Endothelial cell of hepatic sinusoid (primary cell): ENCODE results near the gene ARFGAP1.

ENCODE experiments used
- in situ Hi-C: cut with HindIII; loops from 2 replicates; pipeline ENCODE4 v1.10.0; 2017; ENCODE audit warnings: low sequenced_read_pairs

ARFGAP1 gene

DNA sequence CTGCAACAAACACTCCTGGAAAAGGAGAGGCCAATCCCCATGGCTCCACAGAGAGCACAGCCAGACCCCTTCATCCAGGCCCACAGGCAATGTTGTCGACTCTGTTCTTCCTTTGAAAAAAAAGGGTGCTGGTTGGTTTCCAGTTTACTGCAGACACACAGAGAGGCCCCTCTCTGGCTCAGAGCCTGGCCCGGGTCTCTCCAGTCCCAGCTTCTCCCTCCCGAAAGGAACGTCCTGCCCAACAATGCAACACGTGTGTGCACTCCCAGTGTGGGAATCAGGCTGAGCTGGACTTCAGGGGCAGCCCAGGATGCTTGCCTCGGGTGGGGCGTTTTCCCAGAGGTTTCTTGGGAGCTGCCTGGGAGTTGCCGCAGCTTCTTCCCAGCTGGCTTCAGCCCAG is 13.8 kb upstream of the ARFGAP1 start:
- in situ Hi-C loops: loop anchor here (5.0 kb wide), 1 partner anchor 39 kb away; no protein-coding TSS in a partner anchor

DNA sequence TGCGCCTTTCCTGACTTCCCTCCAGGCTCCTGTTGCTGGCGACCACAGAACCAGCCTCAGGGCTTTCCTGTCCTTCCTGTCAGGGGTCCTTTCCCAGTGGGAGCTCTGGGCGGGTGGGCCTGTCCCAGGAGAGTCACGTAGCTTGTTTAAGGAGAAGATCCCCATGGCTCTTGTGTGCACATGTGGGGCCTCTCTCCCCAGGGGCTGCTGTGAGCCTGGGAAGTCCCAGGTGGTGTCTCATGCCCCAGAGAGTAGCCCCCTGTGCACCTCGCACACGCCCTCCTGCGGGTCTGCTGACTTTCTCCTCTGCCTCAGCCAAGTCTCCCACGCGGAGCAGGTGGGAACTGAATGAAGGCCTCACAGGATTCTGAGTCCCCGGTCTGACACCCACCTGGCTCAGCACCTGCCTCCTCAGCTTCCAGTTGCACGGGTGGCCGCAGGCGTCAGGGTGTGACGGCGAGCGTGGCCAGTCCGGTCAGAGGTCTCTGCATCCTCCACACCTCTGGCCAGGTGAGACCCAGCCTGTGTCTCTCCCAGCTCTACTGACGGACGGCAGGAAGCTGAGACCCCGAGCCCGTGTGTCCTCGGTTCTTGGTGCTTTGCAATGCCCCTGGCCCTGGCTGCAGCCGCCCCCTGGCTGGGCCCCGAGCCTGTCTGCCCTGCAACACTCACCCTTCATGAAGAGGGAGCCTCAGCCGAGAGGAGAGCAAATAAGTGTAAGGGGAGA is 12.7 kb upstream of the ARFGAP1 start:
- in situ Hi-C loops: loop anchor here (5.0 to 10.0 kb wide), 2 partner anchors 37 to 55 kb away; no protein-coding TSS in a partner anchor

DNA sequence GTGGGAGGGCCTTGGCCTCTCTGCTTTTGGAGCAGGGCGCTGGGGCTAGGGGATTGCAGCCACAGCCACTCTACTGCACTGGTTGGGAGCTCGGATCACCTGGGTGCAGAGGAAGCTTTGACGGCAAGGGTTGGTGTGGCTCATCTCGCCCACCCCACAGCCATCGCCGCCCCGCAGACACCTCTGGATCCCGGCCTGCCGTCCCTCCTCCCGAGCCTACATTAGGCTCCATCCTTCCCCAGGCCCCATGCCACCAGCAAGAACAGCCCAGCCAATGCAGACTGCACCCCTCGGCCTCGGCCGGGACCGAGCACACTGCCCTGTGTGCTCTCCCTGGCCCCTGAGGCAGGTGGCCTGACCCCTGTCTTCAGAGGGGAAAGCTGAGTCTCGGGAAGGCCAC is 12.1 kb upstream of the ARFGAP1 start:
- in situ Hi-C loops: loop anchor here (10.0 kb wide), 1 partner anchor 56 kb away; no protein-coding TSS in a partner anchor

DNA sequence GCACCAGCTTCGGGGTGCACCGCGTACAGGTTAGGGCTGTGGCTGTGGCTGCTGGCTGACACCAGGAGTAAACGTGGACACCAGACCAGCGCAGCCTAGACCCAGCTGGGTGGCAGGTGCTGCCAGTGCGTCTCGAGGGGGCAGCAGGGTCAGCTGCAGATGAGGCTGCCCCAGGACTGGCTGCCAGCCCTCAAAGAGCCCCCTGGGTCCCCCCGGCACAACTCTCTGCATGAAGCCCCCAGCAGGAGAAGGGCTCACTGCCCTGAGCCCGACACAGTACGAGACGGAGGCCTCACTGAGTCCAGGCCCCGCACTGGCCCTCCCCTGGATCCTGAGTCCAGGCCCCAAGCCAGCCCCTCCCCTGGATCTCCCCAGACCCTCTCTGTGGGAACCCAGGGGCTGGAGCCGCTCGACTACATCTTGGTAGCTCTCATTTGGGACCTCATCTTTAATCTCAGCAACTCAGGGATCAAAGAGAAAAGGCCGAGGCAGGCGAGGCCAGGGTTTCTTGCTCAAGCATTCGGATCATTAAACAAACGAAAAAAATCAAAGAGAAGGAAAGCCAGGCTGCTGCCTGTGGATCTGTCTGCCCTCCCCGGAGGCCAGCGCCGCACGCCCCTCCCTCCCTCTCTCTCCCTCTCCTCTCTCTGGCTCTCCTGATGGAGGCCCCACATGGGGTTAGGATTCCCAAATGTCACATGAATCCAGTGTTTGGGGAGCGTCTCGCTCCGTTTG is 11.4 kb upstream of the ARFGAP1 start:
- in situ Hi-C loops: loop anchor here (10.0 kb wide), 1 partner anchor 56 kb away; no protein-coding TSS in a partner anchor

DNA sequence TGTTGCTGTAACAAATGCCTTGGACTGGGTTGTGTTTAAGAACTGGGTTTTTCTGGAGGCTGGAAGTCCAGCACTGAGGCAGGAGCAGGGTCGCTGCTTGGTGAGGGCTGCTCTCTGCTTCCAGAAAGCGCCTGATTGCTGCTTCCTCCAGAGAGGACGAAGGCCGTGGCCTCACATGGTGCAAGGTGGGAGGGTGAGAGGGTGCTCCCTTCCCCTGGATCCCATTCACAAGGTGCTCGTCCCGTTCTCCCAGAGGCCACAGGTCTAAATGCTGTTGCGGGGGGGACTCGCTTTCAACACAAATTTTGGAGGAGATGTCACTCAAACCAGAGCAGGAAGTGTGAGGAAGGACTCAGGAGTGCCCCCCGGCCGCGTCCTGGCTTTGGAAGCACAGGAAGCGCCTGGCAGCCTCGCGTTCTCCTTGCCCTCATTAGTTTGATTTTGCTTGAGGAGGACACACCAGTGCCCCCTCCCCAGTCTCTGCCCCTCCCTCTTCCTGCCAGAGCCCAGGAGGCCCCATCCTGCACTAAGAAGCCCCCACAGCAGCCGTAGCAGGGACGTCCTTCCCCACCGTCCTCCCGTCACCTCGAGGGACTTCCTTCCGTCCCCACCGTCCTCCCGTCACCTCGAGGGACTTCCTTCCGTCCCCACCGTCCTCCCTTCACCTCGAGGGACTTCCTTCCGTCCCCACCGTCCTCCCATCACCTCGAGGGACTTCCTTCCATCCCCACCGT is 10.7 kb upstream of the ARFGAP1 start:
- in situ Hi-C loops: loop anchor here (10.0 kb wide), 1 partner anchor 57 kb away; no protein-coding TSS in a partner anchor

DNA sequence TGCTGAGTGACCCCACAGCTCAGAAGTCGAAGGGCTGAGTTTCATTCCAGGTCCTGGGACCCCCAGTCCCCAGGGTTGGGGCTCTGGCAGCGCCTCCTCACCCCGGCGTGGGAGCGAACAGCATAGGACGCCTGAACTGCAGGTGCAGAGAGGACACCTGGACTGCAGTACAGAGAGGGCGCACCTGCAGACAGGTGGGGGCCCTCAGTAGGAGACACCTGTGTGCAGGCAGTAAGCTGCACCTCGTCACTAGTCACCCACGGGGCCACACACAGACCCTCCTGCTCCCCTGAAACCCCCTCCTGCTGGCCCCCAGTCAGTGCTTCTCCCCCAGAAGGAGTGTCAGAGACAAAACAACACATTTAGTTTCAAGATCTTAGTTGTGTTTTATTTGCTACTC is 9.8 kb upstream of the ARFGAP1 start:
- in situ Hi-C loops: loop anchor here (10.0 kb wide), 1 partner anchor 58 kb away; no protein-coding TSS in a partner anchor

DNA sequence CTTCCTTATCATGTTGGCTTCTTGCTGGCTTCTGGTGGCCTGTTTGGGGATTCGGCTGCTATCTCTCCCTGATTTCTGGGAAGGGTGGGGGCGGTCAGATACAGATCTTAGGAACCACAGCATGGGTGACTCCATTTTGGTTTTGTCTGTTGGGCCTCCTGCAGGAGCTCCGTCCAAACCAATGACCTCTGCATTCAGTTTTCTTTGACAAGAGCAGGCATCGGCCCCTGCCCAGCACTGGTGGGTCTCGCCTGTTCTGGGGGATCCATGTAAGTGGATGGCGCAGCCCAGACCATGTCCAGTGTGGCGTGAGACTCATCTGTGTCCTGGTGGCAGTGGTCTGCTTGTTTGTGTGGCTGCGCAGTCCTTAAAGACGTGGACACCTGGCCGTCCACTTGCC is 8.6 kb upstream of the ARFGAP1 start:
- in situ Hi-C loops: loop anchor here (10.0 kb wide), 1 partner anchor 59 kb away; no protein-coding TSS in a partner anchor

DNA sequence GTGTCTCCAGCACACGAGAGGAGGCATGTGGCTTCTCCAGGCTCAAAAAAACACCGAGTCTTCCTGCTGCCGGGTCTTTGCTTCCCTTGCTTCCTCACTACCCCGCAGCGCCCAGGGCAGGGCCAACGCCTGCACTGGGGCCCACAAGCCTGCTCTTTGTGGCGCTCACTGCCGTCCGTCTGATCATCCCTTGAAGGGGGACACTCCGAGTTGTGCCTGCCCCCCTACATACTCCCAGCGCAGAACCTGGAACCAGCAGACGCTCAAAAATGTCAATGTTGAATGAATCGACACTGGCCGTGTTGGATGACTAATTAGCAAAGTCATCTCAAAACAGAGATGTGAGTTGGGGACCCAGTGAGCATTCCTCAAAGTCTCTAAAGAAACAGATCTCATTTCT is 8.1 kb upstream of the ARFGAP1 start:
- in situ Hi-C loops: loop anchor here (10.0 kb wide), 1 partner anchor 60 kb away; no protein-coding TSS in a partner anchor

DNA sequence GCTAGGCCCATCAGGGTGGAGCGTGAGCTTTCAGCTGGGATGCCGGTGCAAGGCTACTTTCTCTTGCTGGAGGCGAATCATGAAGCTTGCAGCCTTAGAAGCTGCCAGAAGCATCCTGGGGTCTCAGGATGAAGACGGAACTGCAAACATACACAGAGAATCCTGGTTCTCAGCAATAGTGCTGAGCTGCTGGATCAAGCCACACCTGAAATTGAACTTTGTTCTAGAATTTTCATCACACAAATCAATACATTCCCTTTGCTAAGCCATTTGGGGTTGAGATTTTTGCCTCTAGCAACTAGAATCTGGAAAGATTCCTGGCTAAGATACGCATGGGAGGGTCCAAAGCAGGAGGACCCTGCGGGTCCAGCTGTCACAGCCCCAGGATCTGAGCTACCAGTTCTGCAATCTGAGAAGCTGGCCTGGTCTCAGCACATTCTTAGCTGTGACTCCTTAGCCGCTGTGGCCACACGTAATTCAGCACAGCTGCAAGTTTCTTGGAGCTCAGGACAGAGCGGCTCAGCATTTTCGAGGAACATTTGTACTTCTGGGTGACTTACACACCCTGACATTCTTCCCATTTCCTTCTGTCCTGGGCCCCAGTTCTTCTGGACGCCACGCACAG is 6.6 kb upstream of the ARFGAP1 start:
- in situ Hi-C loops: loop anchor here (10.0 kb wide), 1 partner anchor 61 kb away; no protein-coding TSS in a partner anchor

DNA sequence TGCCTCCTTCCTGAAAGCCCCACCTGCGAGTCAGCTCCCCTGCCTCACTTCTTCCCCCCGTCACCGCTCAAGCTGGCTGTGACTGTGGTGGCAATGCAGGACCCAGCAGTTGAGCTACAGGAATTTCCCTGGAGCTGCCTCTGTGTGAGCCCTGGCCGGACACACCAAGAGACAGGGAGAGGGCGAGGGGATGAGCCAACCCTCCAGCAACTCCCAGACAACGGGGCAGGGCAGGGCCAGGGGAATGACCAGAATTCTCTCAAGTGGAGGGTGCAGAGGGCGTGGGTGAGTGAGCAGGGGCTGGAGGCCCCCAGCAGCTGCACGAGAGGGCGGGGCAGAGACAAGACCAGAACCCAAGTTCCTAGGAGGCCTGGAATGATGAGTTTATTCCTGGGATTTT is 4.9 kb upstream of the ARFGAP1 start:
- in situ Hi-C loops: loop anchor here (10.0 kb wide), 1 partner anchor 63 kb away; no protein-coding TSS in a partner anchor

DNA sequence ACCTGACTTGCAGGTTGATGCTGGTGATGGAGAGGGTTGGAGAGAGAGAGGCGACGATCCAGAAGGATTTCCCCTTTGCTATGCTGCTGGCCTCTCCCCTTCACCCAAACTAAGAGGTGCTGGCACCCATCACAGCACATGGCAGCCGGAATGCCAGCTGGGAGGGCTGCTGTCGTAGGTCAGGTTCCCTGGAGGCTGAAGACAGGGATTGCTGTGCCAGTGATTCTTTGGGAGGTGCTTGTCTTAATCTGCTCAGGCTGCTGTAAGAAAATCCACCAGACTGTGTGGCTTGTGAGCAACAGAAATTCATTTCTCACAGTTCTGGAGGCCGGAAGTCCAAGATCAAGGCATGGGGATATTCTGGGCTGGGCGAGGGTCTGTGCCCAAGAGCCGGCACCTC is 4.4 kb upstream of the ARFGAP1 start:
- in situ Hi-C loops: loop anchor here (10.0 kb wide), 1 partner anchor 63 kb away; no protein-coding TSS in a partner anchor

DNA sequence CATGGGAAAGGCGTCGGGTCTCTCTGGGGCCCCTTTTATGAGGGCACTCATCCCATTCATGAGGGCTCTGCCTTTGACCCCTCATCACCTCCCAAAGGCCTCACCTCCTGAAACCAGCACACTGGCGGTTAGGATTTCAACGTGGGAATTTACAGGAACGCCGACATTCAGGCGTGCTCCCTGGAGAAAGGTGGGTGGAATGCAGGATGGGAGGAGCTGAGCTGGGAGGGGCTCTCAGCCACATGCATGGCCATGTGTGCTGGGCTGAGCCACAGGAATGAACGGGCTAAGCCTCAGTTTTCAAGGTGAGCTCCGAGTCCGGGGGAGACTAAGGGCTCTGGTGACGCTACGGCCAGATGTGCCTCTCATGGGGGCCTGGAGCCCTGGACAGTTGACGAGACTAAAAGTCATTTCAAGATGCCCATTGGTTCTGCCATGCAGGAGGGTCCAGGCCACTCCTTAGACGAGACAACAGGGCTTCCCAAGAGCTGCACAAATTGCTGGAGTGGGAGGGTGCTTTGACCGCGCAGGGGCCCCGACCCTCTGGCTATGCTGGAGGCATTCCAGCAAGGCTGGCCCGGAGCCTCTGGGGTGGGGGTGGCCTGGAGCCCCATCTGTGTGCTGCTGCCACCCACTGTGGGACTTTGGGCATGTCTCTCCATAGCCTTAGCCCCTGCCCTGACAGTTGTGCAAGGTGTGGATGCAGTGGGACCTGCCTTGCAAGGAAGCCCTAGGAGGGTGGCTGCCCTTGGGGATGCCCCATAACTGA is 3.8 kb upstream of the ARFGAP1 start:
- in situ Hi-C loops: loop anchor here (10.0 kb wide), 1 partner anchor 64 kb away; no protein-coding TSS in a partner anchor

DNA sequence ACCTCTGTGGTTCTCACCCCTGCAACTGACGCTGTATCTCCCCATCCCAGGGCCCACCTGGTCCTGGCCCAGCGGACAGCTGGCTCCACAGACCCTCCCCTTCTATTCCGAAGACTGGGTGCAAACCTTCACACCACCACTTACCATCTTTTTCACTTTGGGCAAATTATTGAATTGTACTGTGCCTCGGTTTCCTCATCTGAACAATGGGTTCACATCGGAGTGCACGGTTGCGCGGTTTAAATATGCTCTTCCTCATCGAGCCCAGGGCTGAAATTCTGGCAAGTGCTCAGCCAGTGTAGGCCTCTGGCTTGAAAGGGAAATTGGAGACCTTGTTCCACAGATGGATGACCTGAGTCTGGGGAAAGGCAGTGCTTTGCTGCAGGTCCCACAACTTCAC is 2.9 kb upstream of the ARFGAP1 start:
- in situ Hi-C loops: loop anchor here (10.0 kb wide), 1 partner anchor 65 kb away; no protein-coding TSS in a partner anchor

DNA sequence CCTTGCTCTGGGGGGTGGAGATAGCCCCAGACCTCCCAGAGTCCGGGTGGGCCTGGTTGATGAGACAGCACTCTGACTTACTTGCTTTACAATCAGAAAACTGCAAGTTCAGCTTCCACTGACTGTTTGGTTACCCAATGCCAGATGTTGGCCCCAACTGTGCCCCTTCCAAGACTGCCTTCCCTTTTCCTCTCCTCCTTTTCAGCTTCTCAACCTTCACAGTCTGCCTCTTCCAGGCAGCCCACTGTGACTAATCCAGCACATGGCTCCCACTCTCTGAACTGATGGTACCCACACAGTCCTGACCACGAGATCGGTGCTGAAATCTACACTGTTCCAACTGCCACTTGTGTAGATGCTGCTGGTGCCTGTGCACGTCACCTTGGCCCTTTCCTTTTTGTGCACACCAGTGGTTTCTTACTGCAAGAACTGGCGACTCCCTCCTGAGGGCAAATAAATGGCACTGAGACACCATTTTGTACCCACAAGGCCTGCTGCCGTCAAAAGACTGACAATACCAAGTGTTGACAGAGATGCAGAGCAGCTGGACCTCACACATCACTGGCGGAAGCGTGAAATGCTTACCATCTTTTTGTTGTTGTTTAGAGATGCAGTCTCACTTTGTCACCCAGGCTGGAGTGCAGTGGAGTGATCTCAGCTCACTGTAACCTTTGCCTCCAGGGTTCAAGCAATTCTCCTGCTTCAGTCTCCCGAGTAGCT is 1.8 kb upstream of the ARFGAP1 start:
- in situ Hi-C loops: no loop called here

DNA sequence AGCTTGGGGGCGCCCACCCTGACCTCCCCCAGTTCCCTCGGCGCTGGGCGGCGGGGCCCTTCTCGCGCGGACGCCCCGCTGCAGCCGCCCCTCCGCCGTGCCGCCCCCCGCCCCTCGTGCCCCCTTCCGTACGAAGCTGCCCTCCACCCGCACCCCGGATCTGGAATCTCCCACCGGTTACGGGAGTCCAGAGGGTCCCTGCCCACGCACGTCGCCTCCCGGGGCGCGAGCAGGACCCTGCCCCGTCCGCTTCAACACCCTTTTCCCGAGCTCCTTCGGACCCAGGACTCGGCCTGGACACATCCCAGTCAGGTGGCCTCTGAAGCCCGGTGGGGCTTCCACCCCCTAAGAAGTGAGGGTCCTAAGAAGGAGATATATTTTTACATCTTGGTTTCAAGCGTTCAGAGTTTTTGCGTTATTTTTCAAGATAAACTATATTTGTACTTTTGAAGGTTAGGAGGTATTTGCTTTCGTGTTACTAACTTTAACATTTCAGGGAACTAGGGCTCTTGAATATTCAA is 506 bp downstream of the ARFGAP1 start:
- in situ Hi-C loops: no loop called here

DNA sequence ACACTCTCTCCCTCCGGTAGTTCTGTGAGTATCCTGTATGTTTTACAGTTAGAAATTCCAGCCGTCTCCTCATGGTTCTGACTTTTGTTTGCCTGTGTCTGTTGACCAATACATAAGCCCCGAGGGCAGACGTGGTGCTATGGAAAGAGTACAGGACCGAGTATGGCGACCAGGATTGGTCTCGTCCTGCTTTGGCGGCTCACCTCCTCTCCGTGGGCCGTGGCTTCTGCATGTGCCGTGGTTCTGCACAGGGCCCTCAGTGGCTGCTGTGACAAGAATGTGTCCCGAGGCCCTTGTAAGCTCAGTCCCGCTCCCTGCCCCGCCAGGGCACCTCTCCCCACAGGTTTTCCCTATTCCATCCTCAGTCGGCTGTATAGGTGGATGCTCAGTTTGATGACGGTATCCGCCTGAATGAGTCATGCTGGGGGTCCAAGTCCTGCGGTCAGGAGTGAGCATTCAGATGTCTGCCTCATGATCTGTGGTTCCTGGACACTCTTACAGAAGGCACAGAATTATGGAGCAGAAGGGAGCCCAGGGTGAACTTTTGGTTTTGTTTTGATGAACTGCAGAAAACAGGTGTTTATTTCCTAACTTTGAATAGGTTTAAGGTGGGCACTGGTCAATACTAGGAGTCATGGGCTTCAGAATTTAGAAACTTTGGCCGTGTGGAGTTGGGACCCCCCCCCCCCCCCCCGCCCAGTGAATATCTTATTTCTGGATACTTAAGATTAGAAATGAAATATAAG is 1.2 kb downstream of the ARFGAP1 start:
- in situ Hi-C loops: no loop called here

DNA sequence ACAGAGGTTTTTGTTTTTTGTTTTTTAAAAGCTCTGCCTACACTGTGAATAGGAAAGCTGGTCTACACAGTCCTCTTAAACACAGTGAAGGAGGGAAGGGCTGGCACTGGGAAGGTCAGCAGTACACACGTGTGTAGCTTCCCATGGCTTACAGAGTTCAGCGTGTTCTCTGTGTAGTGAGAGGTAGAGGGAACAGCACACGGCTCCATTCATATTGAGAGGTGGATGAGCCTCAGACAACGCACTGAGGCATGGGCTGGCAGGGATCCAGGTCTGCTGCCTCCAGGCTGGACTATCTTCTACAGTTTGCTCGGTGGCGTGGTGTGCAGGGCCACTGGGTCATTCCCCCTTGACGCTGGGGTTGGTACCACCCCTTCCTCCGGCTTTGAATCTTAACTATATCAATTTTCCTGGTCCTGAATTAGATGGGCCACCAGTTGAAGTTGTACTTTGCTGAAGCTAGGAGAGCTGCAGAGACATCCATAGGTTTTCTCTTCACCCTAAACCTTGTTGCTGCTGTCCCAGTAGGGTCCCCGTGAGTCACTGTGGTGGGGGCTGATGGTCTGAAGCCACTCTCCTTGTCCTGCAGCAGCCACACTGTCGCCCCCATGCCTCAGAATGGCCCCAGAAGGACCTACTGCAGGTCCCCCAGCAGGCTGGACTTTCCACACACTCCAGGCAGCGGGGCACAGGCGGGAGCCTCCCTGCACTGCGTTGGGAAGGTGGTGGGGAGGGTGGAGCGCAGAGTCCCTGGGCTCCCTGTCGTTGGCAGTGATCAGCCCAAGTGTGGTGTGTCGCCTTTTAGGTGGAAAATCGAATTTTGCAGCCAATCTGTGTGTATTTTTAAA is 2.0 kb downstream of the ARFGAP1 start:
- in situ Hi-C loops: loop anchor here (5.0 to 25.0 kb wide), 3 partner anchors 52 to 187 kb away; no protein-coding TSS in a partner anchor
